Activated CD4-positive, alpha-beta T cell treated with anti-CD3 and anti-CD28 coated beads, Interleukin-2, amount 50 U/mL, for 24 hours (primary cell): Measurements from ENCODE around the gene BMPER.
A peak's percentile ranks its signal among the peaks of the same experiment; 100 is the strongest.

Experiments
- DNase-seq, 2 donors: peaks; one replicate each; pipeline ENCODE4 v3.0.0-alpha.2; 2020; ENCODE audit warnings: low read depth in 1 of 2, low spot score in 1 of 2

The BMPER gene

DNA sequence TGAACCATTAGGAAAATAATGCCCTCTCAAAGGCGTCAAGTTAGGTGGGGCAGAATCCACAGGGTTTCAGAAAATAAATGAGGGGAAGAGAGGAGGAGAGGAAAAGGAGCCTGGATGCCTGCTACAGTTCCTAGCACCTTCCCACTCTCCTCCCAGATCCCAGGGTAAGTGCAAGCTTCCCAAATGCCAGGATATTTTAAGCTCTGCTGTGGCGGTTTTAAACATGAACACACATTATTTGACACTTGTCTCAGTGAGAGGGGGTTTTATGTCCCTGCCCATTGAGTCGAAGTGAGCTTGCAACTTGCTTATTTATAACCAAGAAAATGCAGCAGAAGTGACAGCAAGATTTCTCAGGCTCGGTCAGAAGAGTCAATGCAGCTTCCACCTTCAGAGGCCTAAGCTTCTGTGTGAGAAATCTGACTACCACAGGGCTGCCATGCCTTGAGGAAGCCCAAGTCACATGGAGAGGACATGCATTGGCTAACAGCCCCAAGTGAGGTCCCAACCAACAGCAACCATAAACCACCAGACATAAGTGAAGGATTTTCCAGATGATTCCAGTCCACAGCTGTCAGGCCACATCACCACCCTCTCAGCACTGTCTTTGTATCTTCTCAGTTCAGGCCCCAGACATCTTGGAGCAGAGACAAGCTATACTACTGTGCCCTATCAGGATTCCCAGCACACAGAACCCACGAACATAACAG lies 17.9 kb upstream of the BMPER start:
- DNase-seq: no peak

DNA sequence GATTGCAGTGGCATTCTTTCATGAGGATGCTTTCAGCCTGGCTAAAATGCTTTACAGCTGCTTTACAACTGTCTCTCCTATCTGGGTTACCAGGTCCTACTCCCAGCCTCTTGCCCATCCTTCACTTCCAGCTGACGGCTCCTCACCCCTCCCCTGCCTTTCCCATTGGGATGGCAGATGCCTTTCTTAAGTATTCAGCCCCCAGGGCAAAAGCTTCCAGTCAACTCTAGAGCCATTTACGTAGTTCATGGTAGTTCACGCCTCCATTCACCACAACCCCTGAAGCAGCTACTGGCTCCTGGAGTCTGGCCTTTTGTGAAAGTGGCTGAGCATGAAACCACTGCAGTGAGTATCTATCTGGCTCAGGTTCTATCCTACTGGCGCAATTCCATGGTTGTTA lies 17.2 kb upstream of the BMPER start:
- no peak for DNase-seq

DNA sequence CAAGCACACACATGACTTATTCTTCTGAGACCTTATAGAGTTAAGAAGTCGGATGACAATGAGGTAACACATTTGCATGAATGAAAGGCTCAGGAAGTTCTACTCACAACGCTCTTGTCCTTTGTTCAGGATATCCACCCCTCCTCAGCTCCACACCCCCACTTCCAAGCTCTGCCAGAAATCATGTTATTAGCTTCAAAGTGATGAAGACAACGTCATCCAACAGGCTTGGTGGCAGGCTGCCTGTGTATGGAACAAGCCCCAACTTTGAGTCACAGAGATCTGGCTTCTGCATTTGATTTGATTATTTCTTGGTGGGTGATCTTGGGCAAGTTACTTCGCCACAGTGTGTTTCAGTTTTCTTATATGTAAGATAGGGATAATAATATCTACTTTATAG lies 12.4 kb upstream of the BMPER start:
- no peak for DNase-seq

DNA sequence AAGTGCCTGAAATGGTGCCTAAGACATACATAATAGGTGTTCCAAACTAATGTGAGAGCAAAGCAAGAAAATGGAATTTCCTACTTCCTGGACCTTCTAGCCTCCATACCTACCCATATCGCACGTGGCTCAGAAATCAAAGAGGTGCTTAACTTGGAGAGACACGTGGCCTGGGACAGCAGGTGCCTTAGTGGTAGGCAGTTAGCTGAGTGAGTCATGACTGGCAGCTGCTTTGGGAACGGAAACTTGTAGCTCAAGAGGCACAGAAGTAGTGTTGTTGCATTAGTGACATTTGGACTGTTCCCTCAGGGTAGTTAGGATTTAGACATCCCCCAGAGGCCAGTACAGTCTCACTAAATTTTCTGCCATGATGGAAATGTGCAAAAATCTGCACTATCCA lies 12.0 kb upstream of the BMPER start:
- DNase-seq: no peak

DNA sequence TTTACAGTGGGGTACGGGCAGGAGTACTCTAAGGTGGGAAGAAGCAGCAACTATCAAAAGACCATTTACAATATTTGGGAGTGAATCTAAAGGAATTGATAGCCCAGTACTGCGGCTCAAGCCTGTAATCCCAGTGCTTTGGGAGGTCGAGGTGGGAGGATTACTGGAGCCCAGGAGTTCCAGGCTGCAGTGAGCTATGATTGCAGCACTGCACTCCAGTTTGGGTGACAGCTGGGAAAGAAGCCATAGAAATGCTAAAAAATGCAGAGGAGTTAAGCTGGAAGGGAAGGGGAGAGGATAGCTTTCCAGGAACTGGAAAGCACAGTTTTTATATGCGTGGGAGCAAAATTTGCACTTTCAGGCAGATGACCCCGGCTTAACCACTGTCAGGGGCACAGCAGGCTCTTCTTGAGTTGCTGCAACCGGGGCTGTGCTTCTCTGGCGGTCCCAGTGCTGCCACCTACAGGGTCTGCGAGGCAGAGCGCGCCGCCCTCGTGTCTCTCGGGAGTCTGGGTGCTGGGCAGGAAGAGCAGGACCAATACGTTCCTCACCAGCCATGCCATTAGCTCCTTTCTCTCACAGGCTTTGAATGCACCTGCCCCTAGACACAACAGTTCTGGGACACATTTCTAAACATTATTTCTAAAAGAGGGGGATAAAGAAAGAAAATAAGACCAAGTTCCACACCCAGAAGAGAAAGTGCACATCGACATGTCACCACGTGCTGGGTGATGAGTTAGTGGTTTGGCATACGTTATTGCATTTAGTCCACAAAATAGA lies 10.1 kb upstream of the BMPER start:
- DNase-seq: peak; percentile 33 to 65

DNA sequence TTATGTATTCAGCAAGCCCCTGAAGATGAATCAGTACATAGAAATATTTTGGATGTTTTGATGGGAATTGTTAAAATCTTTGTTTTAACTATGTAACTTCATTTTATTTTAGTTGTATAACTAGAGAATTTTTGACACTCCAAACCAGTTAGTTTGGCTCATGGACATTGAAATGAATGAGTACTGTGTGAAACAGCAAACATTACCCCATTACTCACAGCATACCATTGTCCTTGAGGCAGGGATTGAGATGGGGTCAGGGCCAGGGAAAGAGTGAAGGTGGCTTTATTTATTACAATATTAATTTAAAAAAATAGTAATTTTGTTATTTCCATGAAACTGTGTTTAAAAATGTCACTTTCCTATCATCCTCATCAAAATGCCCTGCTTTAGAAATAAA lies 4.8 kb upstream of the BMPER start:
- DNase-seq: no peak

DNA sequence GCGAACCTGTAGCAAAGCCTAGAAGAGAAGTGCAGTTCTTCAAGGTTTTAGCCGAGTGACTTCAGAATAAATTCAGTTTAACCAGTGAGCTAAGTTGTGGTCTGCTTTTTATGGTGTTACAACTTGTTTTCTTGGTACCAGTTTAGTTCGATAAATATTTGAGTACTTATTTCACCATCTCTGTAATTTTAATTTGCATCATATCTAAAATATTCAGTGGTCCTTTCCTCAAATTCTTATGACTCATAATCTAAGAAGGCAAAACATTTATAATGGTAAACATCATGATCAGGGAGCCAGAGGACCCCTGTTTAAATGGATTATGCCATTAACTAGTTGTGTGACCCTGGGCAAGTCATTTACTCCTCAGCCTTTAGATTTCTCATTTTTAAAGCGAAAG lies 4.1 kb upstream of the BMPER start:
- DNase-seq: no peak

DNA sequence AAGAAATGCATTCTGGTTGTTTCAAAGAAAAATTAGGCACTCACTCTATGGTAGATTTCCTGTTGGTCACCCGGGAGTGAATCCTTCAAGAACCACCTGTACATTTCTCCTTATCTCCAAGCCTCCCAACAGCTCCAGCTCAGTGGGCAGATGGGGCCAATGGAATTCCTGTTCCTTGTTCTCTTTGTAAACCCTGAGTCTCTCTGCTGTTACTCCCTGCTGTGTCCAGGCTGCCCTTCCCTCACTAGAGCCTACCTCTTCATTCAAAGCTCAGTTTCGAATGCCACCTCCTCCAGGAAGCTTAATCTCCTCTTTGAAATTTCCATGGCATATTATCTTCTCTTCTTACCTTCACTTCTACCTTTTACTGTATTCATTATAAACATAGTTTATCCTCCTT lies 3.5 kb upstream of the BMPER start:
- DNase-seq: no peak

DNA sequence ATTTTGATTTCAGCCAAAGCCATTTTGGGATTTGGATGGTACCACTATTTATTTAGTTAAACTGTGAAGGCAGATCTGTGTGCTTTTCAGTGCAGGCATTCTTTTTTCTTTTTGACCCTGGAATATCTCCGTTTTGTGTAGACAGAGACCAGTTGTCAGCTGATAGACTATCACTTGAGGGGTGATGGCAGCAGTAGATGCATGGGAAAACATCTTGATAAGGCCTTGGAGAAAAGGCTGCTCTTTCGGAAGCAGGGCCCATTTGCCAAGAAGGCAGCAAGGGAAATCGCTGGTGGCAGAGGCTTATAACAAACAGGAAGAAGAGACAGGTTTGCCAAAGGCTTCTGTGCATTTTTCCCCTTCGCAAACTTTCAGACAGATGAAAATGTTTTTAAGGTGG lies 2.6 kb upstream of the BMPER start:
- no peak for DNase-seq

DNA sequence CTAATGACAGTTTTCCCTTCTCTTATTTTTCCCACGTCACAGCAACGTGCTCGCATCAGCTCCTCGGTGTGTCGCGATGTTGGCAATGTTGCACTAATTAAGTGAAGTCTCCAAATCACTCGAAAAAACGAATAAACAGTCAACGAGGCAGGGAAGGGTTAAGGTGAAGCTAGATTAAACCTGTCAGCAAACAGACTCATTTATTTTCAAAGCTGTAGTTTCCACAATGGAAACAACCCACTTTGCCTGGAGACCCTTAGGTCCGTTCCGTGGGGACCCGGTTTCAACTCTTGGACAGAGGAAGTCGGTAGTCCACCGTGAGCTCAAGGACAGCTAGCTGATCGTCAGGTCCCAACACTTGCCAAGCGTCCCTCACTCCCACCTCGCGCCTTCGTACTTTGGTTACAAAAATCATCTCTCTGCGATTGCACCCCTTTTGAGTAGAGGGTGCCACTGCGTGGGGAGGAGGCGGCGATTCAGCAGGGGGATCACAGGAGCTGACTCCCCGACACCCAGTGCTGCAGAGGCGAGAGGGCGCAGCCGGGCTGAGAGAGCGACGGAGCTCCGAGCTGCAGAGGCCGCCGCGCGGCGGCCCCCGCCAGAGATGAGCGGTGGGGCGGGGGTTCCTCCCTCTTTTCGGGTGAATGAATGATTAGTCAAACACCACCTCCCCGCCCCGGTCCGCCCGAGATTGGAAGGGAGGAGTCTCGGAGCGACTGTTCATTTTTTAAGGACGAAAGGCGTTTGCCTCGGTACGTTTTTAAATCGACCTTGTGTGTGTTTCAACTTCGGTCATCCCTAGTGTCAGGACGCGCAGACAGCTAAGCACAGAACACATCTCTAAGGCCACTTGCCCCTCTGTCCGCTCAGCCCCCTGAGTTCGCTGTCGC lies 1.3 kb upstream of the BMPER start:
- no peak for DNase-seq

DNA sequence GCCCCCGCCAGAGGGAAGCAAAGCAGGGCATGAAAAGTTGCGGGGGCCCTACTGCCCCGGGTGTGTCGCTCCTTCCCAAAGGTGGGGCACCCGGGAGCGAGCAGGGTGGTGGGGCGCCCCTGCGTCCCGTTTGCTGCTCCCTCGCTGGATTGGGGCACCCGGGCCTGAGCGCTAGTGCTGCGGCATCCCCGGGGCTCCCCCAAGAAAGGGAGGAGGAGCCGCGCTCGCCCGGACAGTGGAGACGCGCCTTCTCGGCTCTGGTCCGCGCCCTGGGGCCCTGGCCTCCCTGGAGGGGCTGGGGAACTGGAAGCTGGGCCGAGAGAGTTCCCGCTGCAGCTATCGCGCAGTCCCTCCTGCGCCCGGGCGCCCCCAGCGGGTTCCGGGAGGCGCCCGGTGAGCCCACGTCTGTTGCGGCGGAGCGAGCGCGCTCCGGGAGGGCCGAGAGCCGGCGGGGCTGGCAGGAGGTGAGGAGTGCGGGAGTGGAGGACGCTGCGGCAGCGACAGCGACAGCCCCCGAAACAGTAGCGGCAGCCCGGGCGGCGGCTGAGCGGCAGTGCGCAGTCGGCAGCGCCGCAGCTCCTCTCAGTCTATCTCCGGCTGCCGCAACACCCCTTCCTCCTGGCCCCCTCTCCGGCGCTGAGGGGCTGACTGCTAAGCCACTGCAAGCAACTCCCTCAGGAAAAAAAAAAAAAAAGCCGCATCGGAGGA lies 504 bp upstream of the BMPER start:
- no peak for DNase-seq

DNA sequence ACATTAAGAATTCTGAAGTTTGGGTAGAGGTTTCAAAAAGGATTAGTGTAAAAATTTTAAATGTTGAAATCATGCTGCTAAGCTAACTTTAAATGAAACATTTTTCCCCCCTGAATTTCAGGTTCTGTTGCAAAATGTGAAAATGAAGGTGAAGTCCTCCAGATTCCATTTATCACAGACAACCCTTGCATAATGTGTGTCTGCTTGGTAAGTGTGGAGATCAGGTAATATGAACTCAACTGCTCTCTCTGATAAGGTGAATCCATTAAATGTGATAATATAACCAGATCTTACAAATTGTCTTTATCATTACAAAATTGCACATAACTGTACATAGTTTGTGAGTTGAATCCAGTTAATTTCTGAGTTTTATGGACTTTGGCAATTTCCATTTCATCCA lies 1.4 kb downstream of the BMPER start:
- no peak for DNase-seq

DNA sequence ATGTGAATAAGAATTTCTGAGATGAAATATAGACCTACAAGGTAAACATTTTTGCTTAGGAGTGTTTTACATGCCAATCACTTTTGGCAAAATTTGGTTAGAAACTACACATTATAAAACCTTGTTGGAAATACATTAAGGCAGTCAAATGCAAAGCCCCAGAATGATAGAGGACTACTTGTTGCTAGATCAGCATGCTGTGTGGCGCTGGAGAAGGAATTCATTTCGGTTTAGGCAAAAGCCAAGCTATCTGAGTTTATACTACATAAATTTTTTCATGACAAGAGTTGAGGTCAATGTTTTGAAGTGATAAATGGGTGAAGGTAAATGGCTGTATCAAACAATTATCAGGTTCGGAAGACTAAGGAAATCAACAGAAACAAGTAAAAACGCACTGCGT lies 2.3 kb downstream of the BMPER start:
- DNase-seq: no peak

DNA sequence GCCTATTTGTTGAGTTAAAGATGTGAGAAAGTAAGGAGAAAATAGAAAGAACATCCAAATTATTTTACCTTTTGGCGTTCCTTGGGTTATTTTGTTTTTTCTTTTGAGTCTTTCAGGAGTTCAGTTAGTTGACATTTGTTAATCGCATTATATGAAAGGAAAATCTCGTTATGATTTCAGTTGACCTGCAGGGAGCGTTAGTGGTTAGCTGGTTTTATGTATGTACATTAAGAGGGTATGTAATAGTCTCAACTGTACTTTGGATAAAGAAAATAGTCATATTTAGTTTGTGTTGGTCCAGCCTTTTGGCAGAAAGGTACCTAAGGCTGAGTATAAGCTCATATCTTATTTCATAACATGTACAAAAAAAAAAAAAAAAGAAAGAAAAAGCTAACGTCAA lies 4.0 kb downstream of the BMPER start:
- DNase-seq: no peak

DNA sequence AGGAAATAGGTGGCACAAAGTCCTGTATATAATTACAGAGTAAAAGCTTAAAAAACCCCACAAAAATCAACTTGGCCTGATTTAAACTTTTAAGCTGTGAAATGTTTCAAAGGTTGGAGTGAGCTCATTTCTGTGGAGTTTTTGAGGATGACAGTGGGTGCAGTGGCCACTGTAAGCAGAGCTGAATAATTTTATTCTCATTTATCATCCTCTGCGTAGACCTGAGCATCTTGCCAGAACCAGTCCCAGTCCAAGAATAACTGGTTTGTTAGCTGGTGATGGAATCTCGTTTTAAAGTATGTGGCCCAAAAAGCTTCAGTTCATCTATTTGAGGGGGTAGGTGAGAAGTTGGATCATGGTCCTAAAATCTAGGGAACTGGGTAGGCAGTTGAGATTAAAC lies 4.4 kb downstream of the BMPER start:
- DNase-seq: no peak

DNA sequence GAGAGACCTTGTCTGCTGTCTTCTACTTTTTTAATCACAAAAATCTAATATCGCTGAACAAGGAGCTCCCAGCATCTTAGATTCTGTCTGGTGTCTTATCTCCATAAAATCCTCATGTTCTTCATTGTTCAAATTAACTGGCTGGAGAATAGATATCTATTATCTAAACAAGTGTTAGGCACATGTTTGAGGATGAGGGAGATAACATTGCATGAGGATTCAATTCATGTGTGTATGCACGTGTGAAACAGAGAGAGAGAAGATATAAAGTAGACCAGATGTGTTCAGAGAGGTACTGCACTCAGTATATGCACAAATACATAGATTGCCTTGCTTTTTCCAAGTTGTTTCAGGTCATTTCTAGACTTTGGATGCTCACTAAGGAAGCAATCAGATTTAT lies 5.4 kb downstream of the BMPER start:
- no peak for DNase-seq

DNA sequence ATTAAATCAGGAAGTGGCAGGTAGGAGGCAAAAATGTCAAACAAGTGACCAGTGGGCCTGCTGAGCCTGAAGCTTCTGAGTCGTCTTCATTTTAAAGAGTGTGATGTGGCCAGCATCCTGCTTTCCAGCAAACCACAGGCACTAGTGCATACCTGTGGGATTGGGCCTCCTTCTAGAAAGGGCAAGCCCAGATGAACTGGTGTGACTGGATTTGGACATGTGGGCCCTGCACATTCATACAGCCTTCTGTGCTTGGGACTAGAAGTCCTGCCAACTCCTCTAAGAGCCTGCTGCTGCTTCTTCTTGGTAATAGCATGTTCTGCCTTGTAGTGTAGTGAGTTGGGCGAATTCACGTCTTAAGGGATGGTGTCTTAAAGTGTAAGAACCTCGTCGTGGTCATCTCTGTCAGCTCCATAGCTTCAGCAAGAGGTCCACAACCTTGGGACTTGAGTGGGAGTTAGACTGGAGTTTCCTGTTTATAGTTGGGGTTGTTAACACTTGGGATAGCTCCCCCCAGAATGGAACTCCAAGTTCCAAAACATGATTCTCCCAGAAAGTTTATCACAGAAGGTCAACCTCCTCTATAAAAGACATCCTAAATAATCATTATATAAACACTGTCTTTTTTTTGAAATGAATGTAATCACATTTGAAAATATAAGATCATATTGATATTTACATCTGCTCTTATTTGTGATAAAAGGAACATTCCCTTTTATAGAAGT lies 11.2 kb downstream of the BMPER start:
- DNase-seq: no peak

DNA sequence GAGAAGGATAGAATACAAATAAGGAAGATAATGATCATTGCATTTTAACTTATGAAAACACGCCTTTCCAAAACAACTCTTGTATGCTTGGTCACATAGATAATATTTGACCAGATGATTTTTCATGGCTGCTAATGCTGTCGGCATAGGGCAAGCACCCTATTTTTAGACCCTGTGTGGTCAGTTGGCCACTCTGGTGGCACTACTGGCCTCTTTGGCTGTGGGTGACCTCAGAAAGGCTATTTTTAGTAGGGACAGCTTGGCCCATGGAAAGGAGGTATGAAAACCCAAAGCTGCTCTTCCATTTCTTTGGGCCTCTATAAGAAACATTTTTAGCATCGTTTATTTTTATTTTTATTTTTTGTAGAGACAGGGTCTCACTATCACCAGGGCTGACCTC lies 12.3 kb downstream of the BMPER start:
- DNase-seq: no peak

DNA sequence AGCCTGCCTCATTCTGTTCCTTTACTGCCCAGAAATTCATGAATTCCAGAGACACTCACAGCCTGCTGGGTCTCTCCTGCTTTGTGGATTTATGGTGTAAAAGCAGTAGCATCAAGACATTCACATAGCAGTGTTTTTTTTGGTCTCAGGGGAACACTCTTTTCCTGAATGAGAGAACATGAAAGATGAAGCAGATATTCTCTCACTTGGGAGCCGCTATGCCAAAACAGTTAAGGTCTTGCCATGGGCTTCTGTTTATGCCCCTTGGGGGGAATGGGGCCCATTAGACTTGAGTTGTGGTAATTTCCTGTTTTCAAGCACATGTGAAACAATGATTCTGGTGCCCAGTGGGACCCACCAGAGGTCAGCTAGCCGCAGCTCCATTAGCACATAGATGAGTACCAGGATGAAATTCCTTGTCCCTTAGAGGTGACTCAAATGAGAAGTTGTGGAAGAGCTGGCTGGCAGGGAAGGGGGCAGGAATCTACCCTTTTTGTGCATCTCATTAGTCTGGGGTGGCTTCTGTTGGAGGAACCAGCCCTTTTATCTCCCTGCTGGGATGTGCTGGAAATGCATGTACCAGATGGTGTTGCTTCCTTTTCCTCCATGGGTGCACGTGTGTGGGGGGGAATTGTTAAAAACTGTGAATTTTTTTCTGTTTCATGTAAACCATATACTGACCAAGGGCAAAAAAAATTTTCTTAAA lies 13.3 kb downstream of the BMPER start:
- no peak for DNase-seq

DNA sequence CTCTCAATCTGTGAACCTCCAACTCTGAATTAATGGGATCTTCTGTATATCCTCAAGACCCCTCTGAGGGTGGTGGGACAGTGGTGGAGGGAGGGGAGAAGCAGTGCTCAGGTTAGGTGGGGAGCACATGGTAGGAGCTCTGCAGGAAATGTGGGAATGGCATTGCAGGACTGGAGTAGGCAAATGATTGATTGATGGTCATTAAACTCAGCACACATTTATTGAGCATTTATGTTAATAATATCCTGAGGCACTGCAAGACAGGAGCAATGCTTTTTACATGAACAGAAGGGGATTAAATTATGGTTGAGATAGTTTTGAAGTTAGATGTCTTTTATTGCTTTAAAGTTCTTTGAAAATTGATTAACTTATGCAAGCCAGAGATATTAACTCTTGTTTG lies 14.1 kb downstream of the BMPER start:
- no peak for DNase-seq
